ENCODE measurements around the gene VPS45. TPM values are rescaled to one million over a fixed set of nuclear protein-coding genes. Genes with fewer than 3 reads are reported as not detected.

The VPS45 gene
- total and polyA plus RNA-seq, 2 of the 4 experiments (the other 2 are of a cell fraction): 32.4 to 33.3 TPM

DNA sequence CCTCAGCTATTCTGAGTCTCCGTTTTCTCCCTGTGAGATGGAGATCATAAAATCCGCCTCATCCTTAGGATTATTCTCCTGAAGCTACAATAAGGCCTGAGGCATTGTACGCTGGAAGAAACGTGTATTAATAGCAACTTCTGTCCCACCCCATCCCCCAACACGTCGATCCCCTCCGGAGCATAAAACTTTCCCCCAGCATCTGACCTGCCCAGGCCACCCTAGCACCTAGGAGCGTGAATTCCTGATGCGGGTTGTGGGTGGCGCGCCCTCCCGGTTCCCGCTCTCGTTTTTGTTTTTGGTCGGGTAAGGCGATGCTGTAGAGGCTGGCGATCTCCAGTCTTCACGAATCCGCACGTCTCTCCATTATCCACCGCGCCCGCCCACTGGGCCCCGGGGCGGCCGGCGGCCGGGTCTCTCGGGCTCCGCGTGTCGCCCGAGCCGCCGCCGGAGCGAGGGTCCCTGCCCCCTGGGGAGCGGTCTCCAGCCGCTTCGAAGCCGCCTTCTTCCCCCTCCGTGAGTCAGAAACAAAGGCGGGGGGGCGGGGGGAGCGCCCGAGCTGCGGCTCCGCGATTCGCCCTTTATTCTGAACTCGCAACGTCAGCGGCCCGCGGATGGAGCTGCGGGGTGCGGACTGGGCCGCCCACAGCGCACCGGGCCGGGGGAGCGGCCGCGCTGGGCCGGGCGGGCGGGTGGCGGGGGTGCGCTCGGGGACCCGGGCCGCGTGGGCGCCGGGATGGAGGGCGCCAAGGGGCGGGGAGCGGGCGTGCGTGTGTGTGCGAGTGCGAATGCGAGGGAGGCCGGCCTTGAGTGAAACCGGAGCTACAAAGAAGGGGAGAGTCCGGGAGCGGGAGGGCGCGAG, 81.9 kb downstream of the VPS45 start, which contains the start of gene PLEKHO1:
TSS of gene PLEKHO1 (plus strand) at position 646 of the 862 bp plus-strand sequence. CDS start 342 bp downstream, outside the sequence.
- H4K91ac ChIP-seq (ENCODE audit: insufficient read depth, low read depth, low read length): peak within 1 kb of the TSS; percentile 96
- H3K4me2 ChIP-seq (ENCODE audit: low read depth, low read length): peak within 1 kb of the TSS; percentile 97
- WGBS, 2 experiments (ENCODE audit: extremely low coverage in 2 of 2, insufficient read length in 1 of 2): 0% methylated on average over 7 of the region's 89 CpGs; no CpG with 5 or more reads in 1 of the 2 experiments
- H3K18ac ChIP-seq (ENCODE audit: low read depth, low read length): peak within 1 kb of the TSS; percentile 94
- H4K5ac ChIP-seq (ENCODE audit: low read depth, low read length): peak within 1 kb of the TSS; percentile 97
- ATAC-seq (ENCODE audit: low read depth): peak; percentile 84
- intact Hi-C loops (cut with micrococcal nuclease) (loop anchor here (1.0 to 5.0 kb wide), 2 partner anchors 15 to 42 kb away; no protein-coding TSS in a partner anchor), in situ Hi-C loops (cut with MboI; ENCODE audit: low sequenced_read_pairs) (no loop called here), dilution Hi-C loops (cut with HindIII; ENCODE audit: low sequenced_read_pairs, unreplicated experiment) (no loop called here)
- 0 out of 2 replicates have a peak within 1 kb of the TSS, but pooled peaks have one; percentile 58 for H2BK20ac ChIP-seq (ENCODE audit: low read depth, low read length)
- peak; percentile 72 for TF ChIP-seq POLR2A (IDR thresholded peaks at IDR 0.05; ENCODE audit: low read depth, low read length)
- TF ChIP-seq FOS (IDR thresholded peaks at IDR 0.05; ENCODE audit: low read depth, low read length): peak; percentile 71
- no peak for TF ChIP-seq NFE2L2 (IDR thresholded peaks at IDR 0.05; ENCODE audit: low read depth, low read length)
- TF ChIP-seq MAZ (IDR thresholded peaks at IDR 0.05; ENCODE audit: borderline replicate concordance, low read depth, low read length): peak; percentile 78; the same call in 1 of the 2 replicates
- TF ChIP-seq CEBPB (IDR thresholded peaks at IDR 0.05; ENCODE audit: low read depth, low read length): no peak
- peak; percentile 58; the same call in 1 of the 2 replicates for TF ChIP-seq MXI1 (IDR thresholded peaks at IDR 0.05; ENCODE audit: borderline replicate concordance, low read depth, low read length)
- no peak for TF ChIP-seq BHLHE40 (IDR thresholded peaks at IDR 0.05; ENCODE audit: low read depth, low read length)
- peak within 1 kb of the TSS; percentile 79 for H2AK5ac ChIP-seq (ENCODE audit: low read depth, low read length)
- H2BK15ac ChIP-seq (ENCODE audit: low read depth, low read length): peak within 1 kb of the TSS; percentile 52; the same call in 2 of the 3 replicates
- H3K36me3 ChIP-seq (ENCODE audit: control insufficient read depth, insufficient read depth, low read length): peaks cover 30% of the 10 kb centered on the region
- peak within 1 kb of the TSS; percentile 88 for H2AFZ ChIP-seq (replicated peaks; ENCODE audit: low read length, poor library complexity)
- peaks cover 16% of the 10 kb centered on the region for H3K9me1 ChIP-seq (ENCODE audit: insufficient read depth, low read length)
- H3K14ac ChIP-seq (replicated peaks; ENCODE audit: low read depth, low read length): peak within 1 kb of the TSS; percentile 99
- H3K4me3 ChIP-seq (ENCODE audit: insufficient read depth, low read depth, low read length): peak within 1 kb of the TSS; percentile 97
- peaks cover 16% of the 10 kb centered on the region for H3K4me1 ChIP-seq (ENCODE audit: control insufficient read depth, insufficient read depth, low read length)
- peak within 1 kb of the TSS; percentile 99 for H3K56ac ChIP-seq (ENCODE audit: extremely low read depth, insufficient read depth, low read length)
- peak within 1 kb of the TSS; percentile 99 for H3K4ac ChIP-seq (ENCODE audit: low read depth, low read length)
- peak within 1 kb of the TSS; percentile 88 for H2BK5ac ChIP-seq (ENCODE audit: low read depth, low read length, poor library complexity, severe bottlenecking)
- peak within 1 kb of the TSS; percentile 98 for H2AK9ac ChIP-seq (replicated peaks; ENCODE audit: low read depth, low read length, poor library complexity)
- peak within 1 kb of the TSS; percentile 86 to 91 for H4K8ac ChIP-seq (ENCODE audit: low read depth in 2 of 2, low read length in 2 of 2)
- no peaks in the 10 kb centered on the region for H3K9me3 ChIP-seq (ENCODE audit: control insufficient read depth, insufficient read depth, low read length)
- H3K9ac ChIP-seq (ENCODE audit: low read depth, low read length): peak within 1 kb of the TSS; percentile 99
- H2BK120ac ChIP-seq (ENCODE audit: low read depth, low read length): peak within 1 kb of the TSS; percentile 87
- POLR2A ChIA-PET (ENCODE audit: unreplicated experiment): interaction anchor here (0.8 to 1.3 kb wide), 4 partner anchors 9 to 262 kb away, joined by 3 to 7 read pairs (median 4); a partner anchor contains a TSS
- H3K27me3 ChIP-seq (ENCODE audit: control insufficient read depth, insufficient read depth, low read length): no peaks in the 10 kb centered on the region
- H3K27ac ChIP-seq (ENCODE audit: insufficient read depth, low read length): peak within 1 kb of the TSS; percentile 98
- peaks cover 18 to 58% of the 10 kb centered on the region in 2 experiments for H3K79me1 ChIP-seq (ENCODE audit: low read depth in 1 of 2, low read length in 2 of 2)
- CTCF ChIA-PET: interaction anchor here (0.9 to 1.6 kb wide), 3 partner anchors 9 to 13 kb away, joined by 3 to 5 read pairs (median 4); no protein-coding TSS in a partner anchor
- peak; percentile 85 for DNase-seq
- H3K23ac ChIP-seq (ENCODE audit: low read depth, low read length): peak within 1 kb of the TSS; percentile 100
- peaks cover 20% of the 10 kb centered on the region for H4K20me1 ChIP-seq (ENCODE audit: insufficient read depth, low read length)
- no TSS peak for BruUV-seq (replicated peaks)
